H1 (cell line): Measurements from ENCODE around the gene APOL2. TPM values are rescaled to one million over a fixed set of nuclear protein-coding genes. Genes with fewer than 3 reads are reported as not detected.
"Not testable (repeated sequence)": the region's sequence is repeated elsewhere in the genome, so short reads cannot be mapped to it uniquely, and the experiment has no call there.

Experiments used
- CTCF ChIA-PET: fragments of 300-600 bp; sonication (Branson Sonifier 250); formaldehyde crosslinking; loops from one replicate; lab custom pipeline; 2021; ENCODE audit not compliant: partially characterized antibody; lab: Charles Lee
- POLR2A ChIA-PET: fragments of 300-600 bp; sonication (Branson Sonifier 250); formaldehyde crosslinking; loops from one replicate; lab custom pipeline; 2021; ENCODE audit warnings: inconsistent platforms; ENCODE audit not compliant: partially characterized antibody; lab: Charles Lee
- DNase-seq, 2 experiments: peaks; one replicate each; pipeline versions ENCODE4 v3.0.0 to v3.0.0-alpha.2; 2010 to 2022; ENCODE audit warnings: low spot score in 2 of 2, low read depth in 1 of 2, mixed read lengths in 1 of 2
- FAIRE-seq: peaks from 2 replicates; lab custom pipeline; 2011; peaks lifted over from hg19 to GRCh38; lab: Jason Lieb, UNC
- H2AFZ ChIP-seq: 2 replicates; pipeline ENCODE4 v1.8.1; 2012; ENCODE audit warnings: low read length, inconsistent platforms
- H2AK5ac ChIP-seq: 2 replicates; pipeline ENCODE4 v1.6.1; 2013; ENCODE audit warnings: low read depth, low read length
- H2BK120ac ChIP-seq: replicated peaks from 2 replicates; pipeline ENCODE3; 2013; ENCODE audit warnings: low read depth, low read length, inconsistent platforms
- H2BK12ac ChIP-seq: 2 replicates; pipeline ENCODE4 v1.6.1; 2013; ENCODE audit warnings: low read depth, low read length
- H2BK15ac ChIP-seq: 2 replicates; pipeline ENCODE4 v1.6.1; 2013; ENCODE audit warnings: low read length
- H2BK20ac ChIP-seq: 2 replicates; pipeline ENCODE4 v1.6.1; 2013; ENCODE audit warnings: low read length
- H2BK5ac ChIP-seq: 2 replicates; pipeline ENCODE4 v1.6.1; 2013; ENCODE audit warnings: low read depth, low read length
- H3K14ac ChIP-seq: 2 replicates; pipeline ENCODE4 v1.6.1; 2013; ENCODE audit warnings: inconsistent platforms; ENCODE audit not compliant: insufficient read length
- H3K18ac ChIP-seq: 2 replicates; pipeline ENCODE4 v1.6.1; 2013; ENCODE audit warnings: low read length; ENCODE audit errors: extremely low read depth
- H3K23ac ChIP-seq: 2 replicates; pipeline ENCODE4 v1.6.1; 2013; ENCODE audit warnings: inconsistent platforms; ENCODE audit not compliant: insufficient read length
- H3K23me2 ChIP-seq: 2 replicates; pipeline ENCODE4 v1.6.1; 2013; ENCODE audit warnings: low read depth, low read length
- H3K27ac ChIP-seq: 2 replicates; pipeline ENCODE4 v1.6.1; 2011; ENCODE audit warnings: low read depth, low read length, inconsistent platforms
- H3K27me3 ChIP-seq, 4 experiments: replicated peaks in 1 of 4; 1 replicate in 1 of 4; 2 replicates in 3 of 4; pipeline versions ENCODE4 v1.6.1 to v1.8.1; 2011 to 2013; ENCODE audit warnings: low read length in 3 of 4, mild to moderate bottlenecking in 3 of 4, inconsistent platforms in 2 of 4, mixed read lengths in 2 of 4, moderate library complexity in 1 of 4; ENCODE audit not compliant: control insufficient read depth in 3 of 4, insufficient read depth in 3 of 4; ENCODE audit errors: extremely low read depth in 1 of 4
- H3K36me3 ChIP-seq, 4 experiments: 2 replicates each; pipeline versions ENCODE4 v1.6.1 to v1.8.1; 2011 to 2013; ENCODE audit warnings: mild to moderate bottlenecking in 4 of 4, low read length in 3 of 4, moderate library complexity in 2 of 4, control low read depth in 1 of 4, inconsistent platforms in 1 of 4; ENCODE audit not compliant: insufficient read depth in 4 of 4, control insufficient read depth in 2 of 4
- H3K4ac ChIP-seq: replicated peaks from 2 replicates; pipeline ENCODE3; 2013; ENCODE audit warnings: low read length, low read depth, mixed read lengths, inconsistent platforms; ENCODE audit not compliant: insufficient read length
- H3K4me1 ChIP-seq, 4 experiments: replicated peaks in 1 of 4; 1 replicate in 1 of 4; 2 replicates in 3 of 4; pipeline versions ENCODE4 v1.6.1 to v1.8.1; 2011 to 2013; ENCODE audit warnings: low read length in 3 of 4, inconsistent platforms in 2 of 4, mixed read lengths in 1 of 4; ENCODE audit not compliant: insufficient read depth in 4 of 4, control insufficient read depth in 3 of 4
- H3K4me2 ChIP-seq, 2 experiments: 2 replicates each; pipeline versions ENCODE4 v1.6.1 to v1.8.1; 2011 to 2013; ENCODE audit warnings: low read depth in 2 of 2, low read length in 2 of 2, control low read depth in 1 of 2, inconsistent platforms in 1 of 2, mild to moderate bottlenecking in 1 of 2; ENCODE audit not compliant: insufficient read depth in 1 of 2
- H3K4me3 ChIP-seq, 4 experiments: fragments of 200-600, 300-600 bp in 1 of 4; sonication (generic), shearing (Covaris generic), sonication (Bioruptor Twin) in 1 of 4; 2 replicates each; pipeline versions ENCODE4 v1.5.1 to v1.8.1; 2011 to 2016; ENCODE audit warnings: low read length in 4 of 4, low read depth in 3 of 4, control low read depth in 2 of 4, inconsistent platforms in 2 of 4, mild to moderate bottlenecking in 2 of 4, mixed read lengths in 1 of 4, moderate library complexity in 1 of 4; ENCODE audit not compliant: insufficient read depth in 2 of 4; ENCODE audit errors: extremely low read depth in 1 of 4
- H3K56ac ChIP-seq: replicated peaks from 2 replicates; pipeline ENCODE3; 2013; ENCODE audit warnings: low read depth, mild to moderate bottlenecking, mixed read lengths, low read length, inconsistent platforms; ENCODE audit not compliant: insufficient read length
- H3K79me1 ChIP-seq: 2 replicates; pipeline ENCODE4 v1.6.1; 2013; ENCODE audit warnings: low read depth, low read length, control low read depth
- H3K79me2 ChIP-seq, 2 experiments: 2 replicates each; pipeline versions ENCODE4 v1.6.1 to v1.8.1; 2012 to 2013; ENCODE audit warnings: low read length in 2 of 2, mild to moderate bottlenecking in 2 of 2, inconsistent platforms in 1 of 2; ENCODE audit not compliant: insufficient read depth in 2 of 2, control insufficient read depth in 1 of 2
- H3K9ac ChIP-seq, 4 experiments: replicated peaks in 1 of 4; 1 replicate in 1 of 4; 2 replicates in 3 of 4; pipeline versions ENCODE4 v1.6.1 to v1.8.1; 2011 to 2013; ENCODE audit warnings: low read depth in 3 of 4, low read length in 3 of 4, control low read depth in 2 of 4, mild to moderate bottlenecking in 2 of 4, moderate library complexity in 2 of 4, inconsistent platforms in 1 of 4; ENCODE audit errors: extremely low read depth in 1 of 4
- H3K9me3 ChIP-seq, 2 experiments: 2 replicates each; pipeline versions ENCODE4 v1.6.1 to v1.8.1; 2012 to 2013; ENCODE audit warnings: mild to moderate bottlenecking in 2 of 2, moderate library complexity in 2 of 2, control low read depth in 1 of 2, inconsistent platforms in 1 of 2, low read depth in 1 of 2, low read length in 1 of 2, mixed read lengths in 1 of 2; ENCODE audit not compliant: insufficient read depth in 2 of 2
- H4K20me1 ChIP-seq, 2 experiments: replicated peaks in 1 of 2; 2 replicates each; pipeline versions ENCODE3 to v1.8.1; 2011 to 2013; ENCODE audit warnings: inconsistent platforms in 2 of 2, low read length in 2 of 2, mild to moderate bottlenecking in 1 of 2; ENCODE audit not compliant: insufficient read depth in 2 of 2, control insufficient read depth in 1 of 2
- H4K5ac ChIP-seq: 2 replicates; pipeline ENCODE4 v1.6.1; 2013; ENCODE audit warnings: low read length, low read depth, mixed read lengths, inconsistent platforms; ENCODE audit not compliant: insufficient read length
- H4K8ac ChIP-seq: 2 replicates; pipeline ENCODE4 v1.8.0; 2013; ENCODE audit warnings: mild to moderate bottlenecking, moderate library complexity, low read length, inconsistent platforms; ENCODE audit not compliant: insufficient read depth; ENCODE audit errors: extremely low read depth
- H4K91ac ChIP-seq: replicated peaks from 2 replicates; pipeline ENCODE3; 2013; ENCODE audit warnings: low read length, mixed read lengths, inconsistent platforms; ENCODE audit not compliant: insufficient read length
- WGBS, 2 experiments: shearing (Covaris generic) in 1 of 2; methylation state at CpG; one replicate each; pipeline versions ENCODE4 v1.1.6 to v1.1.7; 2013 to 2015; ENCODE audit warnings: low lambda C conversion rate in 2 of 2, mixed read lengths in 2 of 2, inconsistent platforms in 1 of 2, low coverage in 1 of 2, missing lambda C conversion rate in 1 of 2; ENCODE audit not compliant: insufficient replicate concordance in 2 of 2, insufficient coverage in 1 of 2, insufficient read length in 1 of 2; ENCODE audit errors: extremely low coverage in 1 of 2, missing lambda C conversion rate in 1 of 2; 5-methylcytosine and 5-hydroxymethylcytosine counted together
- polyA plus RNA-seq, 7 experiments: library from polyadenylated mRNA; depleted of rRNA in 3 of 7; stranded (reverse) in 5 of 7; unstranded in 2 of 7; fragments of >200 nt in 5 of 7; fragments of 200-250 nt in 2 of 7; gene quantifications; 1 replicate in 5 of 7; 2 replicates in 1 of 7; 4 replicates in 1 of 7; pipeline versions ENCODE4 v1.2.1 to v1.2.3, GENCODE V29; 2011 to 2013; ENCODE audit warnings: missing spikeins in 2 of 7, mixed read lengths in 2 of 7
- total RNA-seq: library from RNA; stranded (reverse); fragmentation: NEBNext Ultra II Directional; extraction: Animal tissue kit (Norgen Biotek cat#: 25700); gene quantifications from 2 replicates; pipeline ENCODE4 v1.2.1, GENCODE V29; 2021

The APOL2 gene
- total and polyA plus RNA-seq, 2 of the 8 experiments (the other 6 are each of a cell fraction or from before 2014, with no cell fraction given), result 8.1 to 11.0 TPM

DNA sequence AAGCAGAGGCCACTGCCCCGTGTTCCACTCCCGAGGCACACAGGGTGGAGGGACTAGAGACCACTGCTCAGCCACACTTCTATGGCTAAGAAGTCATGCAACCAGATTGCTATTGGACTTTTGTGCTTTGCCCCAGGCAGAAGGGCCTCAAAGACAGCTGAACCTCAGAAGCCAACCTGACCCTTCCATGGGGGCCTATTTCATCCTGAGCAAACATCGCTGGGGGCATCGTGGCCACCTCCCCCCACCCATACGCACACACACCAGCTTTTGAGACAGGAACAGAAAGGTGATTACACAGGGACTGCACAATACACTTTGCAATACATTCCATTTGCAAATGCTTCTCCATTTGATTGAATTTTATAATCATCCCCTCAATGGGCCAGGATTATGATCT, 33.8 kb downstream of the APOL2 start:
- H3K23me2 ChIP-seq, H3K36me3 ChIP-seq, H3K9me3 ChIP-seq, H3K79me1 ChIP-seq, H2AK5ac ChIP-seq, H3K14ac ChIP-seq, POLR2A ChIA-PET, H3K56ac ChIP-seq, H4K8ac ChIP-seq, H3K4me2 ChIP-seq, H3K4ac ChIP-seq, H3K4me1 ChIP-seq, H4K5ac ChIP-seq, H3K23ac ChIP-seq, H2BK20ac ChIP-seq, H2AFZ ChIP-seq, DNase-seq, H3K18ac ChIP-seq, FAIRE-seq, H2BK12ac ChIP-seq, H4K91ac ChIP-seq, H2BK5ac ChIP-seq, H3K9ac ChIP-seq, H3K4me3 ChIP-seq, H2BK15ac ChIP-seq, H3K27me3 ChIP-seq, H4K20me1 ChIP-seq, H3K79me2 ChIP-seq, H3K27ac ChIP-seq, H2BK120ac ChIP-seq: not testable (repeated sequence)
- 88% methylated on average over 5 of the region's 5 CpGs; no CpG with 5 or more reads in 1 of the 2 experiments for WGBS, 2 experiments
- CTCF ChIA-PET, result interaction anchor here (0.6 kb wide), 1 partner anchor 1216 kb away, joined by 3 read pairs; no protein-coding TSS in a partner anchor
